Measurements from ENCODE around the gene KIR3DL3. TPM values are rescaled to one million over a fixed set of nuclear protein-coding genes. Genes with fewer than 3 reads are reported as not detected.
"Not testable (repeated sequence)": the region's sequence is repeated elsewhere in the genome, so short reads cannot be mapped to it uniquely, and the experiment has no call there.

KIR3DL3 gene
- polyA plus RNA-seq, 1 experiment = not detected

DNA sequence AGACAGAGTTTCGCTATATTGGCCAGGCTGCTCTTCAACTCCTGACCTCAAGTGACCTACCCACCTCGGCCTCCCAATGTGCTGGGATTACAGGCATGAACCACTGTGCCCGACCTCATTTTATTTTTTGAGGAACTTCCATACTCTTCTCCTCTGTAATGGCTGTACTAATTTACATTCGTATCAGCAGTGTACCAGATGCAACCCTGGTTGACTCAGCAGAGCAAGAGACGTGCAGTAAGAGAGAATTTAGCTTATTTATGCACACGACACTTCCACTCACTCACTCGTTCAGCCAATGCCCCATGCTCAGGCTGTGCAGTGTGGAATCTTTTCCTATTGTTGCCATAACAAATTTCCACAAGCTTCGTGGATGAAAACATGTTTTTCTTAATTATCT is 6.9 kb downstream of the KIR3DL3 start:
- ChIA-PET CTCF (no interaction called here), POLR2A (no interaction called here)
- Histone ChIP-seq H3K36me3 (ENCODE audit: control insufficient read depth, insufficient read depth, low read length) (no peaks in the 10 kb centered on the region), H3K27me3 (ENCODE audit: control insufficient read depth, insufficient read depth, low read length) (no peaks in the 10 kb centered on the region), H3K4me3 (ENCODE audit: low read depth, low read length) (no peak overlapping the region)
- DNase-seq (ENCODE audit: low read depth) = no peak
- TF ChIP-seq CTCF (IDR thresholded peaks at IDR 0.05; ENCODE audit: insufficient read depth, low read depth, low read length) = no peak

DNA sequence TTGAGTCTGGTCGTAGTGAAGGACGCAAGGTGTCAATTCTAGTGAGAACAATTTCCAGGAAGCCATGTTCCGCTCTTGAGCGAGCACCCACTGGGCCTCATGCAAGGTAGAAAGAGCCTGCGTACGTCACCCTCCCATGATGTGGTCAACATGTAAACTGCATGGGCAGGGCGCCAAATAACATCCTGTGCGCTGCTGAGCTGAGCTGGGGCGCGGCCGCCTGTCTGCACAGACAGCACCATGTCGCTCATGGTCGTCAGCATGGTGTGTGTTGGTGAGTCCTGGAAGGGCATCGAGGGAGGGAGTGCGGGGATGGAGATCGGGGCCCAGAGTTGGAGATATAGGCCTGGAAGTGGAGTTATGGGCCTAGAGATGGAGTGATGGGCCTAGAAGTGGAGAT is 14.1 kb downstream of the KIR3DL3 start, which contains the start of gene KIR2DL3:
KIR2DL3 (plus strand) TSS at position 208 of the 400 bp plus-strand sequence; CDS start at position 241, 33 bp downstream.
- POLR2A ChIA-PET; DNase-seq (ENCODE audit: low read depth); CTCF ChIA-PET; H3K4me3 ChIP-seq (ENCODE audit: low read depth, low read length); H3K36me3 ChIP-seq (ENCODE audit: control insufficient read depth, insufficient read depth, low read length); H3K27me3 ChIP-seq (ENCODE audit: control insufficient read depth, insufficient read depth, low read length): not testable (repeated sequence)

GRCh38 chr19:54738715-54739114 is 14.5 kb downstream of the KIR3DL3 start:
- ChIA-PET POLR2A (no interaction called here), CTCF (no interaction called here)
- Histone ChIP-seq H3K36me3 (ENCODE audit: control insufficient read depth, insufficient read depth, low read length) (no peaks in the 10 kb centered on the region), H3K4me3 (ENCODE audit: low read depth, low read length) (no peak overlapping the region), H3K27me3 (ENCODE audit: control insufficient read depth, insufficient read depth, low read length) (no peaks in the 10 kb centered on the region)
- TF ChIP-seq CTCF (IDR thresholded peaks at IDR 0.05; ENCODE audit: insufficient read depth, low read depth, low read length) = no peak
- no peak for DNase-seq (ENCODE audit: low read depth)

DNA sequence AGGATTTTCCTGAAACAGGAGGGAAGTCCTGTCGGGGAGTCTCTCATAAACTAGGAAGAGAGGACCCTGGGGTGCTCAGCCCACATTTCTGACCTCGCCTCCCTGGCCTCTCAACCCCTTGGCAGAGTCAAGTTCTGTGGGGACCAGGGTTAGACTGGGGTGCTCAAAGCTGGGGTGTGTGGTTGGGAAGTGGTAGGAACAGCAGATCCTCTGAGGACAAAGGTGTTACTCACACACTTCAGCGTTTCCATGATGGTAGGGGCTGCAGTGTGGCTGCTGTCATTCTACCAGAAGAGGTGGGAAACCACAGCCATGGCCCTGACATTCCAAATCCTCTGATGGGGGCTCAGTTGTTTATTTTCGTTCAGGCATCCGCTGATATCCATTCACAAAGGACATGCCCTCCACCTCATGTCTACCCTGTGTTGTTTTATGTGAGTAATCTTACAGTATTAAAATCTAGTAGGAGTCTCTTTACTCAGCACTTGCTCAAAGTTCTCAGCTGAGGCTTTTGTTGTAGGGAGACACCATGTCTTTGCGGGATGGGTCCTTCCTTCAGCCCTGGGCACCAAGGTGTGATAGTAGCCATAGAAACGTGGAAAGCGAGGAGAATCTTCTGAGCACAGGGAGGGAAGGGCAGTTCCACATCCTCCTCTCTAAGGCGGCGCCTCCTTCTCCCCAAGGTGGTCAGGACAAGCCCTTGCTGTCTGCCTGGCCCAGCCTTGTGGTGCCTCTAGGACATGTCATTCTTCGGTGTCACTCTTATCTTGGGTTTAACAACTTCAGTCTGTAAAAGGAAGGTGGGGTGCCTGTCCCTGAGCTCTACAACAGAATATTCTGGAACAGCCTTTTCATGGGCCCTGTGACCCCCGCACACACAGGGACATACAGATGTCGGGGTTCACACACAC is 15.6 kb downstream of the KIR3DL3 start:
- H3K27me3 ChIP-seq (ENCODE audit: control insufficient read depth, insufficient read depth, low read length) = no peaks in the 10 kb centered on the region
- no peak for TF ChIP-seq CTCF (IDR thresholded peaks at IDR 0.05; ENCODE audit: insufficient read depth, low read depth, low read length)
- H3K4me3 ChIP-seq (ENCODE audit: low read depth, low read length) = no peak overlapping the region
- ChIA-PET POLR2A (no interaction called here), CTCF (no interaction called here)
- DNase-seq (ENCODE audit: low read depth) = no peak
- no peaks in the 10 kb centered on the region for H3K36me3 ChIP-seq (ENCODE audit: control insufficient read depth, insufficient read depth, low read length)

DNA sequence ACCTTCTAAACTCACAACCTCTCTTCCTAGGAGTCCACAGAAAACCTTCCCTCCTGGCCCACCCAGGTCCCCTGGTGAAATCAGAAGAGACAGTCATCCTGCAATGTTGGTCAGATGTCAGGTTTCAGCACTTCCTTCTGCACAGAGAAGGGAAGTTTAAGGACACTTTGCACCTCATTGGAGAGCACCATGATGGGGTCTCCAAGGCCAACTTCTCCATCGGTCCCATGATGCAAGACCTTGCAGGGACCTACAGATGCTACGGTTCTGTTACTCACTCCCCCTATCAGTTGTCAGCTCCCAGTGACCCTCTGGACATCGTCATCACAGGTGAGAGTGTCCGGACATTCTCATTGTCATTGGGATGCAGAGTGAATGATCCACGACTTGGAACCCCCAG is 17.7 kb downstream of the KIR3DL3 start:
- DNase-seq (ENCODE audit: low read depth); H3K36me3 ChIP-seq (ENCODE audit: control insufficient read depth, insufficient read depth, low read length); H3K4me3 ChIP-seq (ENCODE audit: low read depth, low read length); POLR2A ChIA-PET; H3K27me3 ChIP-seq (ENCODE audit: control insufficient read depth, insufficient read depth, low read length); CTCF ChIA-PET: not testable (repeated sequence)

DNA sequence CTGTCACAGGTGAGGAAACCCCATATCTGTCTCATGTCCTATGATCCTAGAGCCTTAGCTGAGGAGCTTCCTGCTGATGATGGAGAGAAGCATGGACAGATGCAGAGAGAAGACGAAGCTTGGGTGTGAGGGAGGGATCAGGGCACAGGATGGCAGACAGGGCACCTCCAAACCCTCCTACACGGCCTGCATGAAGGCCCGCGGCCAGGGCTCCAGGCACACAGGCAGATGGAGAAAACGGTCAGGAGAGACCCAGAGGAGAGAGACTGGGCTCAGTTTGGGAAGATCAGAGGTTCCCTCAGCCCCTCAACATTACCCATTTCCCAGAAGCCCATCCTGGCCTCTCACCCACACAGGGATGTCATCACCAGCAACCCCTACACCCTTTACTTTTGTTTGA is 19.8 kb downstream of the KIR3DL3 start:
- H3K27me3 ChIP-seq (ENCODE audit: control insufficient read depth, insufficient read depth, low read length); CTCF ChIA-PET; H3K36me3 ChIP-seq (ENCODE audit: control insufficient read depth, insufficient read depth, low read length); POLR2A ChIA-PET; DNase-seq (ENCODE audit: low read depth); H3K4me3 ChIP-seq (ENCODE audit: low read depth, low read length): not testable (repeated sequence)

DNA sequence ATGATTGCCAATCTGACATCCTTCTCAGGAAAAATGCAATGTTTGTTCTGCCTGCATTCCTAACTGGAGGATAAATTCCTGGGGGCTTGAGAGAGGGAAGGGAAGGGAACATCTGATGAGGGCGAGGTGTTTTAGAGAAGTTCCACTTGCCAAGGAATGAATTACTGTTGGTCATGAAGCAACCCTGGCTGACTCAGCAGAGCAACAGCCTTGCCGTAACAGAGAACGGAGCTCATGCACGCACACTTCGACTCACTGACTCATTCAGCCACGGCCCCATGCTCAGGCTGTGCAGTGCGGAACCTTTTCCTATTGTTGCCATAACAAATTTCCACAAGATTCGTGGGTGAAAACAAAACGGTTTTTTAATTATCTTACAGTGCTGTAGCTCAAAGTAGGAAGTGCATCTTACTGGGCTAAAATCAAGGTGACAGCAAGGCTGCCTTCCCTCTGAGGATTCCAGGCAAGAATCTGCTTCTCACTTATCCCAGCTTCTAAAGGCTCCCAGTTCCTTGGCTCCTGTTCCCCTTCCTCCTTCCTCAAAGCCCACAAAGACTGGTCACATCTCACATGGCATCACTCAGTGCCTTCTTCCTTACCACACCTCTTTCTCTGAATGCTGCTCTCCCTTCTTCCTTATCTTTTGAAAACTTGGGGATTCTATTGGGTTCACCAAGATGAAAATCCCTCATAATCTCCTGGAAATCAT is 23.5 kb downstream of the KIR3DL3 start:
- POLR2A ChIA-PET = not testable (repeated sequence)

GRCh38 chr19:54750276-54750675 is 26.0 kb downstream of the KIR3DL3 start:
- CTCF ChIA-PET; H3K27me3 ChIP-seq (ENCODE audit: control insufficient read depth, insufficient read depth, low read length); H3K4me3 ChIP-seq (ENCODE audit: low read depth, low read length); DNase-seq (ENCODE audit: low read depth); H3K36me3 ChIP-seq (ENCODE audit: control insufficient read depth, insufficient read depth, low read length); POLR2A ChIA-PET: not testable (repeated sequence)

More for the DNA sequence above, 23.5 kb downstream of the KIR3DL3 start:
- H3K4me3 ChIP-seq (ENCODE audit: low read depth, low read length); DNase-seq (ENCODE audit: low read depth); CTCF ChIA-PET; H3K27me3 ChIP-seq (ENCODE audit: control insufficient read depth, insufficient read depth, low read length); H3K36me3 ChIP-seq (ENCODE audit: control insufficient read depth, insufficient read depth, low read length): not testable (repeated sequence)

DNA sequence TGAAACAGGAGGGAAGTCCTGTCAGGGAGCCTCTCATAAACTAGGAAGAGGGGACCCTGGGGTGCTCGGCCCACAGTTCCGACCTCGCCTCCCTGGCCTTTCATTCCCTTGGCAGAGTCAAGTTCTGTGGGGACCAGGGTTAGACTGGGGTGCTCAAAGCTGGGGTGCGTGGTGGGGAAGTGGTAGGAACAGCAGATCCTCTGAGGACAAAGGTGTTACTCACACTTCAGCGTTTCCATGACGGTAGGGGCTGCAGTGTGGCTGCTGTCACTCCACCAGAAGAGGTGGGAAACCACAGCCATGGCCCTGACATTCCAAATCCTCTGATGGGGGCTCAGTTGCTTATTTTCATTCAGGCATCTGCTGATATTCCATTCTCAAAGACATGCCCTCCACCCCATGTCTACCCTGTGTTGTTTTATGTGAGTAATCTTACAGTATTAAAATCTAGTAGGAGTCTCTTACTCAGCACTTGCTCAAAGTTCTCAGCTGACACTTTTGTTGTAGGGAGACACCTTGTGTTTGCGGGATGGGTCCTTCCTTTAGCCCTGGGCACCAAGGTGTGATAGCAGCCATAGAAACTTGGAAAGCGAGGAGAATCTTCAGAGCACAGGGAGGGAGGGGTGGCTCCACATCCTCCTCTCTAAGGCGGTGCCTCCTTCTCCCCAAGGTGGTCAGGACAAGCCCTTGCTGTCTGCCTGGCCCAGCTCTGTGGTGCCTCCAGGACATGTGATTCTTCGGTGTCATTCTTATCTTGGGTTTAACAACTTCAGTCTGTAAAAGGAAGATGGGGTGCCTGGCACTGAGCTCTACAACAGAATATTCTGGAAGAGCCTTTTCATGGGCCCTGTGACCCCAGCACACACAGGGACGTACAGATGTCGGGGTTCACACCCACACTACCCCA is 32.2 kb downstream of the KIR3DL3 start:
- DNase-seq (ENCODE audit: low read depth); CTCF ChIA-PET: not testable (repeated sequence)

More for the DNA sequence above, 32.2 kb downstream of the KIR3DL3 start:
- POLR2A ChIA-PET; H3K36me3 ChIP-seq (ENCODE audit: control insufficient read depth, insufficient read depth, low read length); H3K4me3 ChIP-seq (ENCODE audit: low read depth, low read length); H3K27me3 ChIP-seq (ENCODE audit: control insufficient read depth, insufficient read depth, low read length): not testable (repeated sequence)
